ENCODE data around the gene NPAS3. TPM values are rescaled to one million over a fixed set of nuclear protein-coding genes. Genes with fewer than 3 reads are reported as not detected.
A peak's percentile ranks its signal among the peaks of the same experiment; 100 is the strongest.

Gene NPAS3
- total RNA-seq, 2 donors from 2014 or later = 1.1 to 1.8 TPM

DNA sequence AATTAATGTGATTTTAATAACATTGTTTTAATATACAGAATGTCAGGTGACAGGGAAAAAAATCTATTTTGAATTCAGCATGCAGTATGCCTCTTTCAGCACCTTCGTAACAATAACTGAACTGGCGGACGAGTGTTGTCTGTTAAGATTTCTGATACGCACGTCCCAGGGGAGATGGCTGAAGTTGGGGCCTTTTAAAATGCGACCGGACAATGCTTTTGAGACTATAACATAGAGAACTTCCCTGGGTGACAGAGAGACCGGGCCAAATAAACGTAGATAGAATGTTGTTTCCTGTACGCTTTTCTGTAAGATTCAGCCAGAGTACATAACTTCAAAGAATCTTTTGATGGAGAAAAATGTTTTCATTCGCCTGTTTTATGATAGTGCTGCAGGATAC is 772.5 kb downstream of the NPAS3 start:
- intact Hi-C loops (cut with DNase I) = no loop called here
- TF ChIP-seq, protein P1, sequence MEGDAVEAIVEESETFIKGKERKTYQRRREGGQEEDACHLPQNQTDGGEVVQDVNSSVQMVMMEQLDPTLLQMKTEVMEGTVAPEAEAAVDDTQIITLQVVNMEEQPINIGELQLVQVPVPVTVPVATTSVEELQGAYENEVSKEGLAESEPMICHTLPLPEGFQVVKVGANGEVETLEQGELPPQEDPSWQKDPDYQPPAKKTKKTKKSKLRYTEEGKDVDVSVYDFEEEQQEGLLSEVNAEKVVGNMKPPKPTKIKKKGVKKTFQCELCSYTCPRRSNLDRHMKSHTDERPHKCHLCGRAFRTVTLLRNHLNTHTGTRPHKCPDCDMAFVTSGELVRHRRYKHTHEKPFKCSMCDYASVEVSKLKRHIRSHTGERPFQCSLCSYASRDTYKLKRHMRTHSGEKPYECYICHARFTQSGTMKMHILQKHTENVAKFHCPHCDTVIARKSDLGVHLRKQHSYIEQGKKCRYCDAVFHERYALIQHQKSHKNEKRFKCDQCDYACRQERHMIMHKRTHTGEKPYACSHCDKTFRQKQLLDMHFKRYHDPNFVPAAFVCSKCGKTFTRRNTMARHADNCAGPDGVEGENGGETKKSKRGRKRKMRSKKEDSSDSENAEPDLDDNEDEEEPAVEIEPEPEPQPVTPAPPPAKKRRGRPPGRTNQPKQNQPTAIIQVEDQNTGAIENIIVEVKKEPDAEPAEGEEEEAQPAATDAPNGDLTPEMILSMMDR (IDR thresholded peaks at IDR 0.05) = no peak
- TF ChIP-seq POLR2AphosphoS5 (IDR thresholded peaks at IDR 0.05) (no peak), POLR2A (IDR thresholded peaks at IDR 0.05) (no peak)
- no peak overlapping the region for H3K27ac ChIP-seq

DNA sequence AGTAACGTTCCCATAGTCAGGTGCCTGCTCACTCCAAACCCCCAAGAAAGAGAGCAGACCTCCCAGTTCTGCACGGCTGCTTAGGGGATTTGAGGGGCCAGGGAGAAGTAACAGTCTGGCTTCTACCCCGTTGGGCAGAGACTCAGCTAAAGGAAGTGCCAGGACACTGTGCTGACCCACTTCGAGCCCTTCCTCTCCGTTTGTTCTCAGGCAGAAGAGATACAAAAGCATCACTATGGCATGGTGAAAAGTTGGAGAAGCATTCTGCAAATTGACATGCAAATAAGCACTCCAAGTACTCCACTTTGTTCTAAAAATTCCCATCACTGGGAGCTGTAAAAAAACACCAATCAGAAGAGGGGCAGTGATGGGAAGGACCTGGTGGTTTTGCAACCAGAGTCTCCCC is 773.1 kb downstream of the NPAS3 start:
- Histone ChIP-seq H3K9me3 (no peaks in the 10 kb centered on the region), H3K4me3 (no peak overlapping the region), H3K27ac (no peak overlapping the region), H3K36me3 (no peaks in the 10 kb centered on the region), H3K27me3 (replicated peaks; ENCODE audit: insufficient read depth) (no peaks in the 10 kb centered on the region), H3K4me1 (replicated peaks) (no peaks in the 10 kb centered on the region)
- no peak for DNase-seq (ENCODE audit: low spot score)
- no peak for TF ChIP-seq POLR2AphosphoS5 (IDR thresholded peaks at IDR 0.05)
- intact Hi-C loops (cut with DNase I) = no loop called here
- 77% methylated on average over 5 of the region's 5 CpGs for WGBS

More for the DNA sequence above, 772.5 kb downstream of the NPAS3 start:
- Histone ChIP-seq H3K4me1 (replicated peaks) (no peaks in the 10 kb centered on the region), H3K27me3 (replicated peaks; ENCODE audit: insufficient read depth) (no peaks in the 10 kb centered on the region), H3K36me3 (no peaks in the 10 kb centered on the region), H3K4me3 (no peak overlapping the region), H3K9me3 (no peaks in the 10 kb centered on the region)
- WGBS = 72% methylated on average over 11 of the region's 11 CpGs
- no peak for DNase-seq (ENCODE audit: low spot score)

DNA sequence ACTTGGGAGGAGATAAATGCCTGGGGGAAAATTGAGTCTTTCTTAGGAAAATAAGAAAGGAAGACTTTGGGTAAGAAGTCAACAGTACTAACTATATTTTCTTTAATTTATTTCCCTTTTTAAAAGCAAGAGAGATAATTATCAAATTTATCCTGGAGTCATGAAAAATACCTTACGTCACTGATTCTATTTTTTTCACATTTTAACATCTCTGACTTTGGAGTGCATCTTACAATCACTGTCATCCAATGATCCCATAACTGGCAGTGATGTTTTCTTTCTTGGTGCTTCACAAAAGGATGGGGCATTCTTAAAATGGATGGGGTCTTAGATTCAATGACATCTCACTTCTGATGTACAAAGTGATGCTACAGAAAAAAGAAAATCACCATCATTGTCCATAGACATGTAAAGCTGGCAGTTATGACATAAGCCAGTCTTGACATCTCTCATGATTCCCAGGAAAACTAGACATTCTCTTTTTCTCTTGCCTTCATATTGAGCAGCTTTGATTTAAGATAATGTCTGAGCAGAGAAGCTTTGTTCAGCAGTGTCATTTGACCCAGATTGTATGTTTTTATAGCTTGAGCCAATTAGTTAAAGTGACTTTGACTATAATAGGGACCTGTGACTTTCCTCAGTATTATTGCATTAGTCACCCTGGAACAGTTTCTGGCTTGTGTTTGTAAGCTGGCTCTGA is 776.0 kb downstream of the NPAS3 start:
- no peaks in the 10 kb centered on the region for H3K36me3 ChIP-seq
- H3K9me3 ChIP-seq = no peaks in the 10 kb centered on the region
- H3K4me1 ChIP-seq (replicated peaks) = no peaks in the 10 kb centered on the region
- no peak overlapping the region for H3K4me3 ChIP-seq
- WGBS = 89% methylated on average over 1 of the region's 1 CpG
- TF ChIP-seq, protein P1 (IDR thresholded peaks at IDR 0.05) = no peak
- TF ChIP-seq POLR2AphosphoS5 (IDR thresholded peaks at IDR 0.05) = peak; percentile 28
- no peaks in the 10 kb centered on the region for H3K27me3 ChIP-seq (replicated peaks; ENCODE audit: insufficient read depth)
- DNase-seq (ENCODE audit: low spot score) = no peak
- H3K27ac ChIP-seq = no peak overlapping the region
- intact Hi-C loops (cut with DNase I) = no loop called here

DNA sequence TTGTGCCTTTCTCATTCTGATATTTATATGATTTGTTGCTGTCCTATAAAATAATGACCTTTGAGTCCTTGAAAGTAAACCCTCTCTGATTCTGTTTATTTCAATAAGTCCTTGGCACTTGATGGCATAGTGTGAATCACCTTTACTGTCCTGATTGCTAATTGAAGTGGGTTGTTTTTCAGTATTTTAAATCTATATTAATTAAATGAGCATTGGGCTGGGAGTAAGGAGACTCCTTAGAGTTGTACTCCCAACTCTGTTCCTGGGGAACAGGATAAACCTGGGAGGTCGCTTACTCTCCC is 776.5 kb downstream of the NPAS3 start:
- no peaks in the 10 kb centered on the region for H3K27me3 ChIP-seq (replicated peaks; ENCODE audit: insufficient read depth)
- intact Hi-C loops (cut with DNase I) = no loop called here
- H3K9me3 ChIP-seq = no peaks in the 10 kb centered on the region
- WGBS = 77% methylated on average over 1 of the region's 1 CpG
- H3K36me3 ChIP-seq = no peaks in the 10 kb centered on the region
- TF ChIP-seq POLR2AphosphoS5 (IDR thresholded peaks at IDR 0.05) = no peak
- H3K4me1 ChIP-seq (replicated peaks) = no peaks in the 10 kb centered on the region
- no peak for DNase-seq (ENCODE audit: low spot score)
- no peak overlapping the region for H3K4me3 ChIP-seq
- no peak overlapping the region for H3K27ac ChIP-seq

DNA sequence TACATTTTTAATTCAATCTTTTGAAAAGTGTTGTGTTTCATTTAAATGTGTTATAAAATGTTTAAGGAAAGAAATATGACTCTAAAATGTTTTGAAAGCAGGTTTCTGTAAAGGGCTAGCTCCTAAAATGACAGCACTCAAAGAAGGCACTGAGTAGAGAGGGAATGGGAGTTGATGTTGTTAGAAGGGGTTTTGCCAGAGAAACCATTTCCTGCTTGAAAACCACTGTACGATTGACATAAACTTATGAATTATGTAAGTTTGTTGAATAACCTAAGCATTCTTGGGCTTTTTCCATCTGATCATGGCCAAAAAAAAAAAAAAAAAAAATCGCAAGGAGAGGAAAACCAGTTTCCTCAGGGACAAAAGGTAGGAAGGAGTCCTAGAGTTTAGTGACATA is 778.2 kb downstream of the NPAS3 start:
- 54% methylated on average over 2 of the region's 2 CpGs for WGBS
- Histone ChIP-seq H3K27me3 (replicated peaks; ENCODE audit: insufficient read depth) (no peaks in the 10 kb centered on the region), H3K4me1 (replicated peaks) (no peaks in the 10 kb centered on the region), H3K27ac (no peak overlapping the region), H3K4me3 (no peak overlapping the region), H3K36me3 (no peaks in the 10 kb centered on the region), H3K9me3 (no peaks in the 10 kb centered on the region)
- TF ChIP-seq POLR2A (IDR thresholded peaks at IDR 0.05) = no peak
- TF ChIP-seq, protein P1 (IDR thresholded peaks at IDR 0.05) = no peak
- no peak for TF ChIP-seq POLR2AphosphoS5 (IDR thresholded peaks at IDR 0.05)
- intact Hi-C loops (cut with DNase I) = no loop called here
- no peak for DNase-seq (ENCODE audit: low spot score)

DNA sequence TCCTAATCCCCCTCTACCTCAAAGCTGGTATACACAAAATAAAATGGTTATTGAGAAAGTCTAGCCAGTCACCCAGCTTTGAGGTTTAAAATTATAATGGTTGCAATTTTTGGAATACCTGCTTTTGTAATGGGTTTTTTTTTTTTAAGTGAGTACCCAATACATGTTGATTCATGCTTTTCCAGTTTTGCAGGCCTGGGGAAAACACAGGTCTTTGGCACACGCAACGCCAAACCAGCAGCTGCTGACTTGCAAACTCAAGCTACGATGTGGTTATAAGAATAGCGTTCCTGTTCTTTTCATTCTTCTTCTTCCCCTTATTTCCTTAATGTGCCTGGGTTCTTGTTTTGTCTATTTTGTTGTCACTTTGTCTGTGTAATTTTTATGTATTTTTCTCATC is 779.2 kb downstream of the NPAS3 start:
- no peaks in the 10 kb centered on the region for H3K9me3 ChIP-seq
- no peak overlapping the region for H3K27ac ChIP-seq
- intact Hi-C loops (cut with DNase I) = no loop called here
- no peaks in the 10 kb centered on the region for H3K27me3 ChIP-seq (replicated peaks; ENCODE audit: insufficient read depth)
- no peaks in the 10 kb centered on the region for H3K36me3 ChIP-seq
- no peak overlapping the region for H3K4me3 ChIP-seq
- TF ChIP-seq, protein P1 (IDR thresholded peaks at IDR 0.05) = no peak
- TF ChIP-seq POLR2A (IDR thresholded peaks at IDR 0.05) (no peak), POLR2AphosphoS5 (IDR thresholded peaks at IDR 0.05) (no peak)
- WGBS = 62% methylated on average over 4 of the region's 4 CpGs
- DNase-seq (ENCODE audit: low spot score) = peak; percentile 19
- H3K4me1 ChIP-seq (replicated peaks) = no peaks in the 10 kb centered on the region
